Measurements from ENCODE around the gene B3GNT8. TPM values are rescaled to one million over a fixed set of nuclear protein-coding genes. Genes with fewer than 3 reads are reported as not detected.

The B3GNT8 gene
- total and polyA plus RNA-seq, 10 donors: 1.8 to 30.3 (median 10.3) TPM

DNA sequence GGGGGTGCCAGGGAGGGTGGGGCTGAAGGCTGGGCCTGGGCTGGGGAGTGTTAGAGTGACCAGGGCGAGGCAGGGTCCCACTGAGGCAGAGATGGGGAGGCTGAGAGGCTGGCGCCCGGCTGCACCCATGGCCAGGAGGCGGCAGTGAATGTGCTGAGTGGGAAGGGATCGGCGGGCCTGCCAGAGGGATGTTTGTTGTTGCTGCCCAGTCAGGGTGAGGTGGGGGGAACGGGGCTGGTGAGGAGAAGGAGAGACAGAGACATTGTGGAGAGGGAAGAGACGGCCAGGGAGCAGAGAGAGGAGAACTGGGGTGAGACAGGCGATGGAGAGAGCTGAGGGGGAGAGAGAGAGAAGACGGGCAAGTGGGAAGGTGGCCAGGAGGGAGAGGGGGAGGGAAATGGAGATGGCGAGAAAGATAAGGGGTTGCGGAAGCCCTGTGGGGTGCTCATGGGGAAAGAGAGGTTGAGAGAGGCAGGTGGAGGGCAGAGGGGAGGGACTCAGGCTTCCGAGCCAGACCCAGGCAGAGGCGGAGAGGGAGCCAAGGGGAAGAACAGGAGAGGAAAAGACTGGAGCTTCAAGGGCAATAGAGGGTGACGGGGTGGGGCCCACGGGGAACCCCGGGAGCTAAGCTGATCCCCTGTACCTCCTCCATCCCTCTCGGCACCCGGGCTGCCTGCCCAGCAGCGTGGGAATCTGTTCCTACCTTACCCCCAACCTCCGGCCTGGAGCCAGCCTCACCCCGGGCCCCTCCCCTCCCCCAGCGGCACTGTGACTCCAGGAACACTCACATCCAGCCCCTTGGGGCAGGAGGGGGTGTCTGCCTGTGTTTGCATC is 690 bp upstream of the B3GNT8 start:
- intact Hi-C loops (cut with DNase I; ENCODE audit: low total_unique reads): no loop called here
- no peak for DNase-seq
- Histone ChIP-seq H3K4me1 (peaks cover 15 to 77% (median 45%) of the 10 kb centered on the region in 6 donors), H3K9me3 (no peaks in the 10 kb centered on the region), H3K4me3 (peak overlapping the region in 7 of 8 donors; percentile 20 to 67 (median 43)), H3K36me3 (peaks cover 0 to 69% (median 51%) of the 10 kb centered on the region in 6 donors), H3K27me3 (replicated peaks in 1 of 7) (no peaks in the 10 kb centered on the region), H3K27ac (peak overlapping the region; percentile 48 to 93 (median 84))
- TF ChIP-seq POLR2AphosphoS5 (IDR thresholded peaks at IDR 0.05): peak in 2 of 3 donors; percentile 23 to 24
- TF ChIP-seq, protein P1, sequence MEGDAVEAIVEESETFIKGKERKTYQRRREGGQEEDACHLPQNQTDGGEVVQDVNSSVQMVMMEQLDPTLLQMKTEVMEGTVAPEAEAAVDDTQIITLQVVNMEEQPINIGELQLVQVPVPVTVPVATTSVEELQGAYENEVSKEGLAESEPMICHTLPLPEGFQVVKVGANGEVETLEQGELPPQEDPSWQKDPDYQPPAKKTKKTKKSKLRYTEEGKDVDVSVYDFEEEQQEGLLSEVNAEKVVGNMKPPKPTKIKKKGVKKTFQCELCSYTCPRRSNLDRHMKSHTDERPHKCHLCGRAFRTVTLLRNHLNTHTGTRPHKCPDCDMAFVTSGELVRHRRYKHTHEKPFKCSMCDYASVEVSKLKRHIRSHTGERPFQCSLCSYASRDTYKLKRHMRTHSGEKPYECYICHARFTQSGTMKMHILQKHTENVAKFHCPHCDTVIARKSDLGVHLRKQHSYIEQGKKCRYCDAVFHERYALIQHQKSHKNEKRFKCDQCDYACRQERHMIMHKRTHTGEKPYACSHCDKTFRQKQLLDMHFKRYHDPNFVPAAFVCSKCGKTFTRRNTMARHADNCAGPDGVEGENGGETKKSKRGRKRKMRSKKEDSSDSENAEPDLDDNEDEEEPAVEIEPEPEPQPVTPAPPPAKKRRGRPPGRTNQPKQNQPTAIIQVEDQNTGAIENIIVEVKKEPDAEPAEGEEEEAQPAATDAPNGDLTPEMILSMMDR (IDR thresholded peaks at IDR 0.05 in 8 of 11, conservative IDR thresholded peaks at IDR 0.05 in 3 of 11): no peak
- 4 to 18% (median 11%) methylated on average over 20 to 23 of the region's 23 CpGs for WGBS, 5 donors

DNA sequence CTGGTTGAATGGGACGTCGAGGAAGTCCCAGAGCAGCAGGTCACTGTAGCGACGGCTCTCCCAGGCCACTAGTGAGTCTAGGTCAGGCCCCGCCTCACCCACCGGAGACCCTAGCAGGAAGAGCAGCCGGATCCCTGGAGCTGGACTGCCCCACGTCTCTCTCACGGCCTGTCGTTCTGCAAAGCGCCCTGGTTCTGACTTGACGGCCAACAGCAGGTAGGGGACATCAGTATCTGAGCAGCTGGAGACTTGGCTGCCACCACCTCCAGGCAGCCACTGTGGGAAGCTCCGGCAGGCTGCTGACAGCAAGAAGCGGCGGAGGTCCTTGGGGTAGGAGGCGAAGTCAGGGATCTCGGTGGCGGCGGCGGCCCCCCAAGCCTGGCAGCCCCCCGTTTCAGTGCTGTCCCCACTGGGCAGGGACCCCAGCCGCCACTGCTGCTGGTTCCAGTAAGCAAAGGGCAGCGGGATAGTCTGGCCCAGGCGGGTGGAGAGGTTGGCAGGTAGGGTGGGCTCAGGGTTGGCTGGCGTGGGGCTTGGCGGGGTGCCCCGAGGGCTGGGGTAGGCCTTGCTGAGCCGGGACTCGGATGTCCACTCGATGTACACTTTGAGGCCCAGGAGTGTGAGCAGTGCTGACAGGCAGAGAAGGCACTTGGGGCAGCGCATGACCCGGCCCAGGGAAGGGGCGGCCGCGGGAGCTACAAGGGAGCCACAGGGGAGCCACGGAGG is 895 bp downstream of the B3GNT8 start:
- Histone ChIP-seq H3K4me3 (peak overlapping the region; percentile 28 to 67 (median 42)), H3K27me3 (replicated peaks in 1 of 7) (no peaks in the 10 kb centered on the region), H3K27ac (peak overlapping the region in 7 of 8 donors; percentile 77 to 93 (median 85)), H3K4me1 (peaks cover 15 to 86% (median 43%) of the 10 kb centered on the region in 6 donors), H3K9me3 (no peaks in the 10 kb centered on the region), H3K36me3 (peaks cover 0 to 69% (median 49%) of the 10 kb centered on the region in 6 donors)
- 79 to 91% (median 85%) methylated on average over 20 to 36 of the region's 36 CpGs for WGBS, 5 donors
- TF ChIP-seq POLR2A (IDR thresholded peaks at IDR 0.05) (no peak), POLR2AphosphoS5 (IDR thresholded peaks at IDR 0.05) (no peak)
- TF ChIP-seq, protein P1 (IDR thresholded peaks at IDR 0.05 in 8 of 11, conservative IDR thresholded peaks at IDR 0.05 in 3 of 11): no peak
- intact Hi-C loops (cut with DNase I; ENCODE audit: low total_unique reads): no loop called here
- no peak for DNase-seq

DNA sequence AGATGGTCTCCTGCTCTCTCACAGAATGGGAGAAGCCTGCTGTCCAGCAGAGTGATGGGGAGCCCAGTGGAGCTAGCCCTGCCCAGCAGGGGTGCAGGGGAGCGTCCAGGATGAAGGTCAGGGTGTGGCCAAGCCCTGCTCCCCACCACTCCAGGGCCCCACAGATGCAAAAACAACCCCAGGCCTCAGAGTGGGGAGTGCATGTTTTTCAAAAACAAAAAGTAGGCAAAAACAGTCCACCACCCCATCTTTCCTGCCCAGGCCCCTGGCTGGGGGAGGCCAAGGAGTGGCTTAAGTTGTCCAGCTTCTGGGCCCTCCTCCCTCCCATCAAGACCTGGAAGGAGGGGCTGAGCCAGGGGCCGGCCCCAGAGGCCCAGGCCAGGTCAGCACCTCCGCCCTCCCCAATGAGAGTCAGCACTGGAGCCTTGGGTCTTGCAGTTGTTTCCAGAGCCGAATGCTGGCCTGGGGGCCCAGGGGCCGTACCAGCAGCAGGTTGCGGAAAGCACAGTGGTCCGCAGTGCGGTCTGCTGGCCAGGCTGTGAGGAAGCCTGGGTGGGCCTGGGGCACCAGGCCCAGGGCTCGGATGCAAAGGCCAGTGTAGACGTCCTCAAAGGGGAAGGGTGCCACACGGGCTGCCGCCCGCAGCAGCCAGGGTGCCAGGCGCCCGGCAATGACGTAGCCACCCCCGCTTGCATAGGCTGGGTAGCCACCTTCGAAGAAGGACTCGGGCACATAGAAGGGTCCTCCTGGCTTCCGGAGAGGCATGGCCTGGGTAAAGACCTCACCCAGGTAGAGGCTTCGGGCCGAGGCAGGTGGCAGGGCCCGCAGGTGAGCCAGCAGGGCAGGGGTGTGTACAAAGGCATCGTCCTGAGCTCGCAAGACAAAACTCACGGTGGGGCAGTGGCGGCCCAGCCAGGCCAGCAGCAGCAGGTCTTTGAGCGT is 1.7 kb downstream of the B3GNT8 start:
- H3K27ac ChIP-seq: peak overlapping the region in 6 of 8 donors; percentile 51 to 93 (median 86)
- WGBS, 5 donors: 78 to 96% (median 88%) methylated on average over 19 to 28 of the region's 28 CpGs
- intact Hi-C loops (cut with DNase I; ENCODE audit: low total_unique reads): no loop called here
- H3K27me3 ChIP-seq (replicated peaks in 1 of 7): no peaks in the 10 kb centered on the region
- peak overlapping the region in 5 of 8 donors; percentile 33 to 67 (median 46) for H3K4me3 ChIP-seq
- H3K36me3 ChIP-seq: peaks cover 0 to 69% (median 50%) of the 10 kb centered on the region in 6 donors
- DNase-seq: no peak
- TF ChIP-seq, protein P1 (IDR thresholded peaks at IDR 0.05 in 8 of 11, conservative IDR thresholded peaks at IDR 0.05 in 3 of 11): no peak
- peak in 1 of 3 donors; percentile 16 for TF ChIP-seq POLR2AphosphoS5 (IDR thresholded peaks at IDR 0.05)
- H3K9me3 ChIP-seq: no peaks in the 10 kb centered on the region
- H3K4me1 ChIP-seq: peaks cover 15 to 90% (median 44%) of the 10 kb centered on the region in 6 donors
